ENCODE results near the gene RFX4. TPM values are rescaled to one million over a fixed set of nuclear protein-coding genes. Genes with fewer than 3 reads are reported as not detected.
A peak's percentile ranks its signal among the peaks of the same experiment; 100 is the strongest.

RFX4 gene
- total RNA-seq, 1 donor from 2014 or later = not detected

- TF ChIP-seq CTCF (IDR thresholded peaks at IDR 0.05) = no peak
- ATAC-seq (no peak), DNase-seq (no peak)
- Histone ChIP-seq H3K4me3 (no peak overlapping the region), H3K4me1 (no peaks in the 10 kb centered on the region), H3K36me3 (no peaks in the 10 kb centered on the region), H3K27me3 (no peaks in the 10 kb centered on the region), H3K9me3 (no peaks in the 10 kb centered on the region), H3K27ac (no peak overlapping the region)
- intact Hi-C loops (cut with DNase I) = no loop called here
Observed at GRCh38 chr12:106753526-106753925, 170.7 kb downstream of the RFX4 start.

- H3K27ac ChIP-seq = no peak overlapping the region
- TF ChIP-seq CTCF (IDR thresholded peaks at IDR 0.05) = no peak
- no peak for DNase-seq
- no peak for ATAC-seq
- intact Hi-C loops (cut with DNase I) = no loop called here
- no peaks in the 10 kb centered on the region for H3K36me3 ChIP-seq
- H3K9me3 ChIP-seq = no peaks in the 10 kb centered on the region
- no peaks in the 10 kb centered on the region for H3K27me3 ChIP-seq
- peaks cover 4% of the 10 kb centered on the region for H3K4me1 ChIP-seq
- no peak overlapping the region for H3K4me3 ChIP-seq
Observed at GRCh38 chr12:106754331-106754730, 171.5 kb downstream of the RFX4 start.

- DNase-seq = no peak
- H3K36me3 ChIP-seq = no peaks in the 10 kb centered on the region
- no peak overlapping the region for H3K27ac ChIP-seq
Observed at GRCh38 chr12:106757623-106758348, 175.0 kb downstream of the RFX4 start.

GRCh38 chr12:106758349-106759110, 175.7 kb downstream of the RFX4 start:
- no peaks in the 10 kb centered on the region for H3K9me3 ChIP-seq
- ATAC-seq (no peak), DNase-seq (no peak)
- no peaks in the 10 kb centered on the region for H3K27me3 ChIP-seq
- TF ChIP-seq CTCF (IDR thresholded peaks at IDR 0.05) = no peak
- peaks cover 18% of the 10 kb centered on the region for H3K4me1 ChIP-seq
- no peak overlapping the region for H3K27ac ChIP-seq
- intact Hi-C loops (cut with DNase I) = no loop called here
- H3K4me3 ChIP-seq = no peak overlapping the region
- H3K36me3 ChIP-seq = no peaks in the 10 kb centered on the region

More at GRCh38 chr12:106757623-106758348, 175.0 kb downstream of the RFX4 start:
- Histone ChIP-seq H3K9me3 (no peaks in the 10 kb centered on the region), H3K27me3 (no peaks in the 10 kb centered on the region), H3K4me1 (peaks cover 18% of the 10 kb centered on the region), H3K4me3 (no peak overlapping the region)
- ATAC-seq = no peak
- no peak for TF ChIP-seq CTCF (IDR thresholded peaks at IDR 0.05)
- intact Hi-C loops (cut with DNase I) = no loop called here

- H3K4me1 ChIP-seq = peaks cover 18% of the 10 kb centered on the region
- ATAC-seq = peak; percentile 14
- H3K36me3 ChIP-seq = no peaks in the 10 kb centered on the region
- H3K4me3 ChIP-seq = no peak overlapping the region
- no peaks in the 10 kb centered on the region for H3K27me3 ChIP-seq
- DNase-seq = no peak
- H3K27ac ChIP-seq = peak overlapping the region; percentile 65
- no peak for TF ChIP-seq CTCF (IDR thresholded peaks at IDR 0.05)
- intact Hi-C loops (cut with DNase I) = no loop called here
- H3K9me3 ChIP-seq = no peaks in the 10 kb centered on the region
Observed at GRCh38 chr12:106759526-106760183, 176.9 kb downstream of the RFX4 start.
